Liver (tissue), 9 donors: ENCODE measurements around the gene KDM4C. TPM values are rescaled to one million over a fixed set of nuclear protein-coding genes. Genes with fewer than 3 reads are reported as not detected.

Source experiments
- DNase-seq: peaks from one replicate; pipeline ENCODE4 v3.0.0-alpha.2; 2017; ENCODE audit warnings: low spot score
- H3K27ac ChIP-seq, 2 donors: one replicate each; pipeline ENCODE4 v1.7.0; 2013; ENCODE audit warnings: inconsistent platforms in 2 of 2, low read length in 2 of 2, control low read depth in 1 of 2, low read depth in 1 of 2, mild to moderate bottlenecking in 1 of 2
- H3K27me3 ChIP-seq, 4 donors: one replicate each; pipeline versions ENCODE4 v1.6.1 to v1.7.0; 2013; ENCODE audit warnings: low read length in 3 of 4, inconsistent platforms in 1 of 4, mild to moderate bottlenecking in 1 of 4, moderate library complexity in 1 of 4; ENCODE audit not compliant: control insufficient read depth in 4 of 4, insufficient read depth in 4 of 4
- H3K36me3 ChIP-seq, 4 donors: one replicate each; pipeline versions ENCODE4 v1.6.1 to v1.7.0; 2013; ENCODE audit warnings: low read length in 3 of 4, mild to moderate bottlenecking in 3 of 4, low read depth in 1 of 4, moderate library complexity in 1 of 4; ENCODE audit not compliant: control insufficient read depth in 4 of 4, insufficient read depth in 3 of 4
- H3K4me1 ChIP-seq, 4 donors: one replicate each; pipeline versions ENCODE4 v1.6.1 to v1.7.0; 2013; ENCODE audit warnings: low read length in 3 of 4, mild to moderate bottlenecking in 3 of 4, moderate library complexity in 1 of 4; ENCODE audit not compliant: control insufficient read depth in 4 of 4, insufficient read depth in 4 of 4
- H3K4me3 ChIP-seq, 3 donors: one replicate each; pipeline versions ENCODE4 v1.6.1 to v1.7.0; 2013; ENCODE audit warnings: low read length in 3 of 3, control low read depth in 1 of 3, low read depth in 1 of 3, mild to moderate bottlenecking in 1 of 3
- H3K9ac ChIP-seq, 2 donors: one replicate each; pipeline ENCODE4 v1.7.0; 2013; ENCODE audit warnings: low read length in 2 of 2, mild to moderate bottlenecking in 2 of 2, moderate library complexity in 2 of 2, control low read depth in 1 of 2, low read depth in 1 of 2
- H3K9me3 ChIP-seq, 4 donors: one replicate each; pipeline versions ENCODE4 v1.6.1 to v1.7.0; 2013; ENCODE audit warnings: low read length in 3 of 4; ENCODE audit not compliant: control insufficient read depth in 4 of 4
- ATF3 ChIP-seq: IDR thresholded peaks from 2 replicates; pipeline ENCODE4 v1.6.1; 2016; ENCODE audit warnings: antibody characterized with exemption
- CTCF ChIP-seq: fragments of 150-350 bp; IDR thresholded peaks from 2 replicates; pipeline ENCODE4 v1.5.1; 2017; ENCODE audit warnings: improper control_type of control experiment, low read depth, low read length; ENCODE audit not compliant: missing input control
- EGR1 ChIP-seq, 2 donors: IDR thresholded peaks; 2 replicates each; pipeline ENCODE4 v1.6.1; 2016 to 2018; ENCODE audit warnings: antibody characterized with exemption in 2 of 2, low read depth in 2 of 2
- FOXA1 ChIP-seq: IDR thresholded peaks from 2 replicates; pipeline ENCODE4 v1.6.1; 2016; ENCODE audit warnings: antibody characterized with exemption
- FOXA2 ChIP-seq: IDR thresholded peaks from 2 replicates; pipeline ENCODE4 v1.6.1; 2016; ENCODE audit warnings: antibody characterized with exemption
- GABPA ChIP-seq, 2 donors: IDR thresholded peaks in 1 of 2; conservative IDR thresholded peaks in 1 of 2; 2 replicates each; pipeline ENCODE4 v1.6.1; 2016; ENCODE audit warnings: antibody characterized with exemption in 2 of 2, mild to moderate bottlenecking in 1 of 2, moderate library complexity in 1 of 2
- HNF4A ChIP-seq, 2 donors: conservative IDR thresholded peaks; 2 replicates each; pipeline ENCODE4 v1.6.1; 2016; ENCODE audit warnings: antibody characterized with exemption in 2 of 2, mild to moderate bottlenecking in 2 of 2
- HNF4G ChIP-seq: IDR thresholded peaks from 2 replicates; pipeline ENCODE4 v1.6.1; 2016; ENCODE audit warnings: antibody characterized with exemption
- RAD21 ChIP-seq, 2 donors: IDR thresholded peaks; 2 replicates each; pipeline ENCODE4 v1.6.1; 2016; ENCODE audit warnings: antibody characterized with exemption in 2 of 2, mild to moderate bottlenecking in 2 of 2
- REST ChIP-seq: IDR thresholded peaks from 2 replicates; pipeline ENCODE4 v1.6.1; 2016; ENCODE audit warnings: antibody characterized with exemption, mild to moderate bottlenecking
- TAF1 ChIP-seq: conservative IDR thresholded peaks from 2 replicates; pipeline ENCODE4 v1.6.1; 2016; ENCODE audit warnings: antibody characterized with exemption, mild to moderate bottlenecking
- YY1 ChIP-seq: IDR thresholded peaks from 2 replicates; pipeline ENCODE4 v1.6.1; 2016; ENCODE audit warnings: antibody characterized with exemption, mild to moderate bottlenecking
- WGBS: extraction: QIAGEN DNeasy Blood & Tissue Kit; methylation state at CpG from one replicate; pipeline ENCODE4 v1.1.7; 2013; 5-methylcytosine and 5-hydroxymethylcytosine counted together
- polyA plus RNA-seq, 2 donors: library from polyadenylated mRNA; stranded (reverse) in 1 of 2; unstranded in 1 of 2; fragments of 200-250 nt in 1 of 2; fragments of >200 nt in 1 of 2; fragmentation: Nextera tagmentation in 1 of 2; extraction: Ambion mirVana in 1 of 2; gene quantifications; one replicate each; pipeline versions ENCODE4 v1.2.1 to v1.2.3, GENCODE V29; 2013 to 2015
- total RNA-seq, 2 donors: library from RNA; depleted of rRNA; stranded (reverse); fragments of >200 nt; gene quantifications; one replicate each; pipeline ENCODE4 v1.2.3, GENCODE V29; 2014
- donor health status: healthy.
- donor health status: healthy.
- donor health status: healthy.
- donor health status: healthy.
- donor health status: healthy.

KDM4C gene
- total and polyA plus RNA-seq, 4 donors, result 4.3 to 40.2 (median 24.0) TPM

GRCh38 chr9:7210854-7211637 is 453.3 kb downstream of the KDM4C start:
- Histone ChIP-seq H3K27me3 (no peaks in the 10 kb centered on the region), H3K27ac (no peak overlapping the region), H3K4me3 (no peak overlapping the region), H3K9ac (no peak overlapping the region), H3K4me1 (no peaks in the 10 kb centered on the region), H3K36me3 (no peaks in the 10 kb centered on the region), H3K9me3 (no peaks in the 10 kb centered on the region)
- TF ChIP-seq HNF4G (no peak), EGR1 (IDR thresholded peaks at IDR 0.05; ENCODE audit: low read depth in 2 of 2) (no peak), GABPA (IDR thresholded peaks at IDR 0.05 in 1 of 2, conservative IDR thresholded peaks at IDR 0.05 in 1 of 2) (no peak), YY1 (no peak), RAD21 (IDR thresholded peaks at IDR 0.05) (no peak)
- no peak for DNase-seq
- WGBS, result 75% methylated on average over 8 of the region's 8 CpGs

GRCh38 chr9:7211657-7212056 is 453.9 kb downstream of the KDM4C start:
- Histone ChIP-seq H3K4me3 (no peak overlapping the region), H3K9me3 (no peaks in the 10 kb centered on the region), H3K36me3 (no peaks in the 10 kb centered on the region), H3K4me1 (no peaks in the 10 kb centered on the region), H3K9ac (no peak overlapping the region), H3K27me3 (no peaks in the 10 kb centered on the region), H3K27ac (no peak overlapping the region)
- 88% methylated on average over 3 of the region's 3 CpGs for WGBS
- no peak for DNase-seq
- TF ChIP-seq FOXA2, result no peak

- Histone ChIP-seq H3K9me3 (no peaks in the 10 kb centered on the region), H3K4me1 (no peaks in the 10 kb centered on the region), H3K4me3 (no peak overlapping the region), H3K9ac (no peak overlapping the region), H3K36me3 (no peaks in the 10 kb centered on the region), H3K27ac (no peak overlapping the region), H3K27me3 (no peaks in the 10 kb centered on the region)
- 61% methylated on average over 4 of the region's 4 CpGs for WGBS
- DNase-seq, result no peak
- no peak for TF ChIP-seq ATF3
- no peak for TF ChIP-seq CTCF
- TF ChIP-seq FOXA1, result no peak
- TF ChIP-seq HNF4A (conservative IDR thresholded peaks at IDR 0.05), result no peak
- no peak for TF ChIP-seq FOXA2
- TF ChIP-seq REST, result no peak
- TF ChIP-seq TAF1, result no peak
These were observed 454.3 kb downstream of the KDM4C start for GRCh38 chr9:7212101-7212500.
